Keratinocyte (primary cell): ENCODE data around the gene JMJD1C. TPM values are rescaled to one million over a fixed set of nuclear protein-coding genes. Genes with fewer than 3 reads are reported as not detected.

Source experiments
- DNase-seq: peaks from one replicate; pipeline ENCODE4 v3.0.0-alpha.2; 2011; ENCODE audit warnings: low read depth, missing footprints, low spot score
- FAIRE-seq: peaks from 2 replicates; lab custom pipeline; 2011; peaks lifted over from hg19 to GRCh38; lab: Jason Lieb, UNC
- H2AFZ ChIP-seq: 2 replicates; pipeline ENCODE4 v1.6.0; 2012; ENCODE audit warnings: low read length, control low read depth, inconsistent platforms; ENCODE audit not compliant: control insufficient read depth
- H3K27ac ChIP-seq: 2 replicates; pipeline ENCODE4 v1.5.1; 2011; ENCODE audit warnings: low read length; ENCODE audit not compliant: control insufficient read depth, insufficient read depth
- H3K27me3 ChIP-seq: 3 replicates; pipeline ENCODE4 v1.6.0; 2011; ENCODE audit warnings: low read length; ENCODE audit not compliant: control insufficient read depth, insufficient read depth; ENCODE audit errors: extremely low read depth
- H3K36me3 ChIP-seq, 2 experiments: 2 replicates in 1 of 2; 3 replicates in 1 of 2; pipeline ENCODE4 v1.5.1; 2011; ENCODE audit warnings: low read length in 2 of 2, mild to moderate bottlenecking in 1 of 2; ENCODE audit not compliant: control insufficient read depth in 2 of 2, insufficient read depth in 2 of 2; ENCODE audit errors: extremely low read depth in 1 of 2
- H3K4me1 ChIP-seq: 3 replicates; pipeline ENCODE4 v1.5.1; 2011; ENCODE audit warnings: low read length; ENCODE audit not compliant: control insufficient read depth, insufficient read depth; ENCODE audit errors: extremely low read depth
- H3K4me2 ChIP-seq: 3 replicates; pipeline ENCODE4 v1.6.0; 2011; ENCODE audit warnings: low read depth, low read length; ENCODE audit not compliant: control insufficient read depth, insufficient read depth; ENCODE audit errors: extremely low read depth
- H3K4me3 ChIP-seq, 3 experiments: fragments of 200-600 bp in 1 of 3; sonication (generic) in 1 of 3; 2 replicates in 2 of 3; 3 replicates in 1 of 3; pipeline ENCODE4 v1.5.1; 2011 to 2016; ENCODE audit warnings: low read length in 3 of 3, mild to moderate bottlenecking in 3 of 3, control low read depth in 2 of 3, inconsistent platforms in 1 of 3, low read depth in 1 of 3, mixed read lengths in 1 of 3, mixed run types in 1 of 3, moderate library complexity in 1 of 3; ENCODE audit not compliant: control insufficient read depth in 2 of 3, insufficient read depth in 2 of 3; ENCODE audit errors: extremely low read depth in 1 of 3
- H3K79me2 ChIP-seq: 2 replicates; pipeline ENCODE4 v1.6.0; 2012; ENCODE audit warnings: low read length; ENCODE audit not compliant: control insufficient read depth, insufficient read depth
- H3K9ac ChIP-seq: 3 replicates; pipeline ENCODE4 v1.6.0; 2011; ENCODE audit warnings: low read length; ENCODE audit not compliant: control insufficient read depth, insufficient read depth; ENCODE audit errors: extremely low read depth
- H3K9me1 ChIP-seq: 3 replicates; pipeline ENCODE4 v1.6.0; 2011; ENCODE audit warnings: low read length; ENCODE audit not compliant: control insufficient read depth, insufficient read depth; ENCODE audit errors: extremely low read depth
- H3K9me3 ChIP-seq: 2 replicates; pipeline ENCODE4 v1.5.1; 2012; ENCODE audit warnings: low read depth, low read length; ENCODE audit not compliant: control insufficient read depth
- H4K20me1 ChIP-seq: 3 replicates; pipeline ENCODE4 v1.6.0; 2011; ENCODE audit warnings: low read length; ENCODE audit not compliant: control insufficient read depth, insufficient read depth; ENCODE audit errors: extremely low read depth
- CTCF ChIP-seq, 3 experiments: IDR thresholded peaks in 1 of 3; conservative IDR thresholded peaks in 1 of 3; optimal IDR thresholded peaks in 1 of 3; 2 replicates in 2 of 3; 3 replicates in 1 of 3; pipeline versions ENCODE3 to v1.5.1; 2011; ENCODE audit warnings: low read length in 3 of 3, mild to moderate bottlenecking in 3 of 3, moderate library complexity in 2 of 3, control low read depth in 1 of 3, inconsistent platforms in 1 of 3; ENCODE audit not compliant: insufficient read depth in 2 of 3; ENCODE audit errors: extremely low read depth in 1 of 3
- EZH2 ChIP-seq: IDR thresholded peaks from one replicate; pipeline ENCODE4 v1.6.1; 2012; ENCODE audit warnings: inconsistent platforms, mild to moderate bottlenecking, low read length, moderate library complexity
- dilution Hi-C: fragments of 300-500 bp; cut with MboI; formaldehyde crosslinking; loops from one replicate; pipeline ENCODE4 v1.7.0; 2020; ENCODE audit warnings: low sequenced_read_pairs; ENCODE audit not compliant: extremely low pct_ligation_motif_present
- polyA plus RNA-seq, 5 experiments: library from polyadenylated mRNA; depleted of rRNA in 3 of 5; stranded (reverse) in 3 of 5; stranded (forward) in 1 of 5; unstranded in 1 of 5; fragments of >200 nt; gene quantifications; 1 replicate in 1 of 5; 2 replicates in 3 of 5; 3 replicates in 1 of 5; pipeline versions ENCODE4 v1.2.1 to v1.2.3, GENCODE V29; 2011 to 2012; ENCODE audit warnings: missing spikeins in 2 of 5, low read depth in 1 of 5, low replicate concordance in 1 of 5

Gene JMJD1C
- polyA plus RNA-seq, 1 donor (not counting 4 experiments of a cell fraction or from before 2014, with no cell fraction given), result 38.2 TPM

- FAIRE-seq (no peak), DNase-seq (no peak)
- no peak for TF ChIP-seq CTCF (optimal IDR thresholded peaks at IDR 0.05 in 1 of 3, IDR thresholded peaks at IDR 0.05 in 1 of 3, conservative IDR thresholded peaks at IDR 0.05 in 1 of 3; ENCODE audit: extremely low read depth in 1 of 3, insufficient read depth in 2 of 3, low read length in 3 of 3)
- Histone ChIP-seq H3K9me3 (no peaks in the 10 kb centered on the region), H3K79me2 (peaks cover 59% of the 10 kb centered on the region), H3K4me1 (no peaks in the 10 kb centered on the region), H3K9me1 (no peaks in the 10 kb centered on the region), H3K36me3 (no peaks in the 10 kb centered on the region), H4K20me1 (no peaks in the 10 kb centered on the region), H3K27ac (no peak overlapping the region), H3K4me2 (no peak overlapping the region), H2AFZ (no peak overlapping the region), H3K27me3 (no peaks in the 10 kb centered on the region), H3K4me3 (no peak overlapping the region), H3K9ac (no peak overlapping the region)
- dilution Hi-C loops, result no loop called here
These were observed 81.8 kb downstream of the JMJD1C start for GRCh38 chr10:63384001-63384400.

GRCh38 chr10:63383141-63383540, 82.6 kb downstream of the JMJD1C start:
- H3K4me1 ChIP-seq, result no peaks in the 10 kb centered on the region
- TF ChIP-seq CTCF (optimal IDR thresholded peaks at IDR 0.05 in 1 of 3, IDR thresholded peaks at IDR 0.05 in 1 of 3, conservative IDR thresholded peaks at IDR 0.05 in 1 of 3; ENCODE audit: extremely low read depth in 1 of 3, insufficient read depth in 2 of 3, low read length in 3 of 3), result no peak
- TF ChIP-seq EZH2, result no peak
- no peak overlapping the region for H2AFZ ChIP-seq
- dilution Hi-C loops, result no loop called here
- H3K9ac ChIP-seq, result no peak overlapping the region
- no peaks in the 10 kb centered on the region for H3K27me3 ChIP-seq
- DNase-seq (no peak), FAIRE-seq (no peak)
- peaks cover 51% of the 10 kb centered on the region for H3K79me2 ChIP-seq
- H3K4me3 ChIP-seq, result no peak overlapping the region
- no peaks in the 10 kb centered on the region for H3K36me3 ChIP-seq
- H4K20me1 ChIP-seq, result no peaks in the 10 kb centered on the region
- H3K9me3 ChIP-seq, result no peaks in the 10 kb centered on the region
- no peak overlapping the region for H3K4me2 ChIP-seq
- no peak overlapping the region for H3K27ac ChIP-seq
- H3K9me1 ChIP-seq, result no peaks in the 10 kb centered on the region
